HCT116 (cell line): Measurements from ENCODE around the gene RNH1. TPM values are rescaled to one million over a fixed set of nuclear protein-coding genes. Genes with fewer than 3 reads are reported as not detected.
A peak's percentile ranks its signal among the peaks of the same experiment; 100 is the strongest.

ENCODE experiments used
- ATAC-seq: fragments of 200-7000 bp; cut with Tn5 transposase; 2 replicates; pipeline ENCODE4 v1.9.1; 2020; ENCODE audit warnings: mild to moderate bottlenecking, moderate library complexity
- BruUV-seq: library from RNA; stranded (reverse); fragments of 400-500 nt; replicated peaks from 2 replicates; lab custom pipeline; 2021; lab: Mats Ljungman, UMichigan
- CTCF ChIA-PET: fragments of 300-600 bp; sonication (Branson Sonifier 250); formaldehyde crosslinking; loops from one replicate; lab custom pipeline; 2021; ENCODE audit warnings: antibody characterized with exemption; lab: Charles Lee
- POLR2A ChIA-PET: fragments of 300-600, 350-600 bp; sonication (Branson Sonifier 250); formaldehyde crosslinking; loops from one replicate; lab custom pipeline; 2021; ENCODE audit warnings: antibody characterized with exemption; lab: Charles Lee
- RAD21 ChIA-PET, 2 experiments: fragments of 300-600 bp; sonication (Branson Sonifier 250); formaldehyde crosslinking; loops; one replicate each; lab custom pipeline; 2023; ENCODE audit warnings: low total read pairs in 2 of 2; ENCODE audit not compliant: uncharacterized antibody in 2 of 2, unreplicated experiment in 2 of 2, low non-redundant PET in 1 of 2; lab: Charles Lee
- DNase-seq: peaks from one replicate; pipeline ENCODE4 v3.0.0-alpha.2; 2010; ENCODE audit warnings: low read depth, low spot score
- H2AFZ ChIP-seq: fragments of 200-600 bp; shearing (Covaris generic), sonication (generic); 2 replicates; pipeline ENCODE4 v1.6.1; 2017; ENCODE audit warnings: low read depth, mixed run types, mixed read lengths, antibody characterized with exemption, low read length; ENCODE audit not compliant: poor library complexity, severe bottlenecking
- H3K27ac ChIP-seq: 2 replicates; pipeline ENCODE4 v1.5.1; 2012; ENCODE audit warnings: low read depth, low read length
- H3K27me3 ChIP-seq: fragments of 200-600 bp; sonication (generic); 2 replicates; pipeline ENCODE4 v1.6.1; 2016; ENCODE audit warnings: mixed run types, low read length, mixed read lengths; ENCODE audit not compliant: insufficient read depth
- H3K36me3 ChIP-seq, 2 experiments: fragments of 200-500 bp in 1 of 2; fragments of 200-600 bp in 1 of 2; sonication (Bioruptor generic) in 1 of 2; sonication (generic) in 1 of 2; 2 replicates each; pipeline versions ENCODE4 v1.5.1 to v1.6.1; 2014 to 2016; ENCODE audit warnings: low read length in 2 of 2, inconsistent platforms in 1 of 2, mixed read lengths in 1 of 2, mixed run types in 1 of 2; ENCODE audit not compliant: insufficient read depth in 2 of 2, control insufficient read depth in 1 of 2
- H3K4me1 ChIP-seq, 2 experiments: fragments of 200-600 bp in 1 of 2; sonication (generic) in 1 of 2; 2 replicates each; pipeline versions ENCODE4 v1.5.1 to v1.6.1; 2012 to 2017; ENCODE audit warnings: low read length in 2 of 2, inconsistent platforms in 1 of 2, mild to moderate bottlenecking in 1 of 2, mixed read lengths in 1 of 2, mixed run types in 1 of 2, moderate library complexity in 1 of 2; ENCODE audit not compliant: insufficient read depth in 2 of 2, control insufficient read depth in 1 of 2
- H3K4me2 ChIP-seq: fragments of 200-600 bp; sonication (generic); 2 replicates; pipeline ENCODE4 v1.6.1; 2017; ENCODE audit warnings: mixed run types, low read length, mixed read lengths
- H3K4me3 ChIP-seq, 2 experiments: fragments of 200-600 bp in 1 of 2; sonication (generic) in 1 of 2; replicated peaks in 1 of 2; 2 replicates each; pipeline ENCODE4 v1.5.1; 2011 to 2016; ENCODE audit warnings: low read length in 2 of 2, control low read depth in 1 of 2, low read depth in 1 of 2, mild to moderate bottlenecking in 1 of 2, mixed read lengths in 1 of 2, mixed run types in 1 of 2
- H3K79me2 ChIP-seq: fragments of 200-600 bp; sonication (generic); 2 replicates; pipeline ENCODE4 v1.6.1; 2017; ENCODE audit warnings: mild to moderate bottlenecking, mixed run types, low read length, moderate library complexity, mixed read lengths; ENCODE audit not compliant: insufficient read depth
- H3K9ac ChIP-seq: fragments of 200-600 bp; sonication (generic); 2 replicates; pipeline ENCODE4 v1.6.1; 2016; ENCODE audit warnings: low read length, mixed read lengths
- H3K9me2 ChIP-seq: fragments of 200-600 bp; sonication (generic), shearing (Covaris generic); 2 replicates; pipeline ENCODE4 v1.6.1; 2017; ENCODE audit warnings: mixed run types, mild to moderate bottlenecking, moderate library complexity; ENCODE audit not compliant: insufficient read depth
- H3K9me3 ChIP-seq, 2 experiments: fragments of 200-500 bp in 1 of 2; fragments of 200-600 bp in 1 of 2; sonication (Bioruptor generic) in 1 of 2; sonication (generic) in 1 of 2; 2 replicates each; pipeline ENCODE4 v1.6.1; 2014 to 2017; ENCODE audit warnings: low read length in 2 of 2, mixed read lengths in 2 of 2, inconsistent platforms in 1 of 2, low read depth in 1 of 2, mild to moderate bottlenecking in 1 of 2, mixed run types in 1 of 2, moderate library complexity in 1 of 2; ENCODE audit not compliant: control insufficient read depth in 1 of 2, insufficient read depth in 1 of 2
- H4K20me1 ChIP-seq: fragments of 200-600 bp; sonication (generic), shearing (Covaris generic); 2 replicates; pipeline ENCODE4 v1.6.1; 2017; ENCODE audit warnings: mixed run types, mild to moderate bottlenecking, moderate library complexity; ENCODE audit not compliant: insufficient read depth
- CBX3 ChIP-seq: IDR thresholded peaks from 2 replicates; pipeline ENCODE4 v1.6.1; 2012; ENCODE audit warnings: low read depth
- EZH2 ChIP-seq: fragments of 200-600 bp; sonication (generic); IDR thresholded peaks from 2 replicates; pipeline ENCODE4 v1.6.1; 2017; ENCODE audit warnings: antibody characterized with exemption, mixed run types
- POLR2A ChIP-seq: IDR thresholded peaks from 2 replicates; pipeline ENCODE4 v1.7.0; 2011; ENCODE audit warnings: borderline replicate concordance; ENCODE audit not compliant: insufficient read depth, insufficient read length; ENCODE audit errors: extremely low read depth
- TCF7L2 ChIP-seq: IDR thresholded peaks from 2 replicates; pipeline ENCODE4 v1.7.0; 2011; ENCODE audit warnings: borderline replicate concordance, inconsistent platforms; ENCODE audit not compliant: insufficient read depth, insufficient read length; ENCODE audit errors: extremely low read depth
- YY1 ChIP-seq: IDR thresholded peaks from 2 replicates; pipeline ENCODE4 v1.6.1; 2011; ENCODE audit warnings: low read length, low read depth, moderate library complexity, mild to moderate bottlenecking; ENCODE audit not compliant: insufficient replicate concordance; ENCODE audit errors: extremely low read depth
- intact Hi-C: fragments of 100-400 bp; cut with micrococcal nuclease; formaldehyde crosslinking; loops from 2 replicates; pipeline ENCODE4 v1.10.0; 2022
- total RNA-seq: library from RNA; stranded (reverse); gene quantifications from one replicate; pipeline ENCODE4 v1.2.1, GENCODE V29; 2021; ENCODE audit not compliant: unreplicated experiment
- TF ChIP-seq, protein P1 (sequence below): IDR thresholded peaks from 2 replicates; pipeline ENCODE4 v1.6.1; 2012; ENCODE audit warnings: low read depth

RNH1 gene
- total RNA-seq, 1 experiment from 2014 or later, result 120 TPM

DNA sequence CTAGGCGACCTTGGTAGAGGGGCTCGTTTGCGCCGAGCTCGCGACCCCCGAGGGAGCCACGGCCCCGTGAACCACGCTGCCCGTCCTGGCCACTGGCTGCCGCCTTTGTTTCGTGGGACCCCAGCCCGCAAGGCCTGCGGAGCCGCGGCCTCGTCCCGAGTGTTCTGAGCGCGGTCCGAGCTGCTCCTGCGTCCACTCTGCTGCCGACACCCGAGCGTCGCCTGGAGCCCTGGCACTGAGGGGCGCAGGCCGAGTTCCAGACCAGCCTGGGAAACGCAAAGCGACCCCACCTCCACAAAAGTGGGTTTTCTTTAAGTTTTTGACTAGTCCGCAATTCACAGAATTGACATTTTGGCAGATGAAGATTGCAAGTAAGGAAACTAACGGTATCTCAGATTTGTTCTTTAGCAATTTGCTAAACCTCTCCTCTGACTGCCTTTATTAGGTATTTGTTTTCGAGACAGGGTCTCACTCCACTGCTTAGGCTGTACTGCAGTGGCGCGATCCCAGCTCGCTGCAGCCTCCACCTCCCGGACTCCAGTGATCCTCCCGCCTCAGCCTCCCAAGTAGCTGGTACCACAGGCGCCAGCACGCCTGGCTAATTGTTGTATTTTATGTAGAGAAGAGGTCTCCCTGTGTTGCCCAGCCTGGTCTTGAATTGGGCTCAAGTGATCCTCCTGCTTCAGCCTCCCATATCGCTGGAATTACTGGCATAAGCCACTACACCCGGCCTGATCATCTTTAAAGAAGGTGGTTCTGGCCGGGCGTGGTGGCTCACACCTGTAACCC, 879 bp upstream of the RNH1 start:
- Histone ChIP-seq H3K36me3 (peaks cover 0 to 19% of the 10 kb centered on the region in 2 experiments; a peak in 2 of 4 replicates), H2AFZ (no peak overlapping the region), H3K9me3 (no peaks in the 10 kb centered on the region; a peak in 1 of 4 replicates), H3K4me1 (peaks cover 6 to 22% of the 10 kb centered on the region in 2 experiments; a peak in 3 of 4 replicates), H3K4me2 (peak overlapping the region; percentile 95), H3K9me2 (no peaks in the 10 kb centered on the region), H3K4me3 (peak overlapping the region; percentile 31 to 98), H4K20me1 (no peaks in the 10 kb centered on the region), H3K79me2 (peaks cover 37% of the 10 kb centered on the region), H3K9ac (peak overlapping the region; percentile 47), H3K27me3 (no peaks in the 10 kb centered on the region), H3K27ac (peak overlapping the region; percentile 60)
- intact Hi-C loops, result loop anchor here (2.0 to 5.0 kb wide), 3 partner anchors 29 to 113 kb away; partner anchors contain the start of genes LRRC56 and PKP3
- ChIA-PET POLR2A (no interaction called here), RAD21 (no interaction called here), CTCF (no interaction called here)
- no peak for DNase-seq
- no TSS peak for BruUV-seq
- ATAC-seq, result no peak
- TF ChIP-seq EZH2 (no peak), CBX3 (no peak), TCF7L2 (no peak), YY1 (no peak), POLR2A (no peak)
- TF ChIP-seq, protein P1, sequence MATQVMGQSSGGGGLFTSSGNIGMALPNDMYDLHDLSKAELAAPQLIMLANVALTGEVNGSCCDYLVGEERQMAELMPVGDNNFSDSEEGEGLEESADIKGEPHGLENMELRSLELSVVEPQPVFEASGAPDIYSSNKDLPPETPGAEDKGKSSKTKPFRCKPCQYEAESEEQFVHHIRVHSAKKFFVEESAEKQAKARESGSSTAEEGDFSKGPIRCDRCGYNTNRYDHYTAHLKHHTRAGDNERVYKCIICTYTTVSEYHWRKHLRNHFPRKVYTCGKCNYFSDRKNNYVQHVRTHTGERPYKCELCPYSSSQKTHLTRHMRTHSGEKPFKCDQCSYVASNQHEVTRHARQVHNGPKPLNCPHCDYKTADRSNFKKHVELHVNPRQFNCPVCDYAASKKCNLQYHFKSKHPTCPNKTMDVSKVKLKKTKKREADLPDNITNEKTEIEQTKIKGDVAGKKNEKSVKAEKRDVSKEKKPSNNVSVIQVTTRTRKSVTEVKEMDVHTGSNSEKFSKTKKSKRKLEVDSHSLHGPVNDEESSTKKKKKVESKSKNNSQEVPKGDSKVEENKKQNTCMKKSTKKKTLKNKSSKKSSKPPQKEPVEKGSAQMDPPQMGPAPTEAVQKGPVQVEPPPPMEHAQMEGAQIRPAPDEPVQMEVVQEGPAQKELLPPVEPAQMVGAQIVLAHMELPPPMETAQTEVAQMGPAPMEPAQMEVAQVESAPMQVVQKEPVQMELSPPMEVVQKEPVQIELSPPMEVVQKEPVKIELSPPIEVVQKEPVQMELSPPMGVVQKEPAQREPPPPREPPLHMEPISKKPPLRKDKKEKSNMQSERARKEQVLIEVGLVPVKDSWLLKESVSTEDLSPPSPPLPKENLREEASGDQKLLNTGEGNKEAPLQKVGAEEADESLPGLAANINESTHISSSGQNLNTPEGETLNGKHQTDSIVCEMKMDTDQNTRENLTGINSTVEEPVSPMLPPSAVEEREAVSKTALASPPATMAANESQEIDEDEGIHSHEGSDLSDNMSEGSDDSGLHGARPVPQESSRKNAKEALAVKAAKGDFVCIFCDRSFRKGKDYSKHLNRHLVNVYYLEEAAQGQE, result no peak
